SKM-1 treated with dmso at 0.1 percent for 144 hours (cell line): ENCODE results near the gene LONRF2.
A peak's percentile ranks its signal among the peaks of the same experiment; 100 is the strongest.

Experiments used
- DNase-seq: peaks from one replicate; lab custom pipeline; 2025; ENCODE audit not compliant: unreplicated experiment; lab: John Stamatoyannopoulos, UW

Gene LONRF2

GRCh38 chr2:100301881-100302584, 20.3 kb downstream of the LONRF2 start:
- no peak for DNase-seq

GRCh38 chr2:100299548-100299947, 22.8 kb downstream of the LONRF2 start:
- DNase-seq, result no peak

DNA sequence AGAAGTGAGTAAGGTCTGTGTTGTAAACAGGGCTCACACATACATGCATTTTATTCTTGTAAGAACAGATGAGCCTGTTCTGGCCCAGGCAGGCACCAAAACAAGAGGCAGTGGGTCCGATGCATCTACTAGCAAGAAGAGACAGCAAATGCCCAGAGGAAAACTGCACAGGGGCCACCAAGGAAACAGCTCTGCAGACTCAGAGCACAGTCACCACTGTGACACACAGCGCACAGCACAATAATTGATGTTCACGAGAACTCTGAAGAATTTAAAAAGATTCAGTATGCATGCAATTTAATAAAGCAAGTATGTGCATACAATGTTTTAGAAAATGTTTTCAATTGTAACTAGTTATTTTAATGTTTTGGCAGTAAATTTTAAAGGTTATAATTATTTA, 24.8 kb downstream of the LONRF2 start:
- no peak for DNase-seq

GRCh38 chr2:100294162-100294497, 28.2 kb downstream of the LONRF2 start:
- DNase-seq, result no peak

- DNase-seq, result no peak
Measured at GRCh38 chr2:100293341-100294161, 28.8 kb downstream of the LONRF2 start.

DNA sequence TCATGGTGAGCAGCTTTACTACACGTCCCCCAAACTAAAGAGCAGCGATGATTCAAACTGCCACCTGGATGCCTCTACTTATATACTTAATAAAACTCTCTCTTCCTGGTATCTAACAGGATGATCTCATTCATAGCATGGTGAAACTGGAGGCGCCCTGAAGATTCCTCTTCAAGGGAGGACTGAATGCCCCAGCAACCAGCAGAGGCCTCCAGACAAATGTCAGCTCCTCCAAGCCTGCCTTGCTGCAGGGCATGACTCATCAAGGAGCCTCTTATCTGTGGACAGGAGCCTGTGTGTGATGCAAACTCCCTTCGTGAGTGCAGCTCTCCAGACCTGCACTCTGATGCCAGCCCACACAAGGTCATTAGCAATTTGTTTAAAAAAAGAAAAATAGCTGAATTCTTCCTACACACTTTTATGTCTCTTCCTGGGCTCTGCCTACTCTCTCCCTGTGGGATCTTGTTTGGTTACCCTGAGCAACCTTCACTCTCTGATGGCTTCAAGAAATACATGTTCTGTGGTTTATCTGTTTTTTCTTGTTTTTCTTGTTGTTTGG, 30.2 kb downstream of the LONRF2 start:
- DNase-seq, result peak; percentile 84

GRCh38 chr2:100291152-100291970, 30.9 kb downstream of the LONRF2 start:
- DNase-seq, result peak; percentile 83

- no peak for DNase-seq
Measured at GRCh38 chr2:100290718-100291151, 31.6 kb downstream of the LONRF2 start.

DNA sequence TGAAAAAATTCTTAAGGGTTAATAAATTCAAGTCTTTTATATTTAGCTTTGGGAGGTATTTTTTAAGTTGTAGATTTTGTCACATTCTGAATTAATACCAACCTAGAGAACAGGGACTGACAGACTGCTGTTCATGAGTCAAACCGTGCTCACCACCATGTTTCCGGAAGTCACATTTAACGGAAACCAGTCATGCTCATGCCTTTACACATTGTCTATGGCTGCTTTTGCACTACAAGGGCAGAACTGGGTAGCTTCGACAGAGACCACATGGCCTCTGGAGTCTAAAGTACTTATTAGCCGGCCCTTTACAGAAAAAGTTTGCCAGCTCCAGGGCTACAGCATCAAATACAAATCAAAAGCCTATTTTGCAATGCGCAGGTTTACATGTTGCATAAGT, 33.3 kb downstream of the LONRF2 start:
- no peak for DNase-seq

DNA sequence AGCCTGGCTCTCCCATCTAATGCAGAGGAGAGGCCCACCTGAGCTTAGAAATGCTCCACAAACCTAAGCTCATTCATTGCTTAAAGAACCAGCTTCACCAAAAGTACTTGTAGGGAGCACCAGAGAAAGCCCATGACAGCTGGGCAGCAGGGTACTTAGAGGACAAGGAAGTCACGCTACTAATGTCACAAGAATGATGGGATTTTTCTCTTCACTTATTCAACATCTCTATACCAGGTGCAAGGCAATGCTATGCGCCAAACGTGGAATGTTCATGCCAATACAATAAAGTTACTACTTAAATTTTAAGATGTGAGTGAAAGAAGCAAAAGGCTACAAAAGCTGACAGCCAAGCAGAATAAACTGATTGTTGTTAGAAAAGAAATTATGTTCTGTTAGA, 36.0 kb downstream of the LONRF2 start:
- DNase-seq, result no peak

- no peak for DNase-seq
Measured at GRCh38 chr2:100285691-100286090, 36.6 kb downstream of the LONRF2 start.

DNA sequence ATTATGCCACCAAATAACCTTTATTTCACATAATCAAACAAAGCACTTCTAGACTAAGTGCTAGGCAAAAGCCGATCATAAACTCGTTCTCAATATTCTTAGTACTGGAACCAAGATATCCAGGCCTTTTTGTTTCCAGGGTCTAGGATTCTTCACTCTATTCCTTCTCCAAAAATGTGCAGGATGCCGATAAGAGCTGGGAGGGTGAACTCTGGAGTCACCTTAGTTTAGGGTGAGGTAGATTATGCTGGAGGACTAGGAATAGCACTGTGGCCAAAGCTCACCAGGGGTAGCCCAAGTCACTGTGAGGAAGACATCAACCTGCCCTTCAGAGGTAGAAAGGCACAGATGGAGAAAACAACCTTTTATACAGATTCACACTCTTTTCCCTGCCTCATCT, 37.3 kb downstream of the LONRF2 start:
- no peak for DNase-seq

- no peak for DNase-seq
Measured at GRCh38 chr2:100283724-100284501, 38.4 kb downstream of the LONRF2 start.

- no peak for DNase-seq
Measured at GRCh38 chr2:100281521-100282438, 40.5 kb downstream of the LONRF2 start.

- DNase-seq, result no peak
Measured at GRCh38 chr2:100279586-100280534, 42.4 kb downstream of the LONRF2 start.

GRCh38 chr2:100278986-100279385, 43.3 kb downstream of the LONRF2 start:
- DNase-seq, result no peak

DNA sequence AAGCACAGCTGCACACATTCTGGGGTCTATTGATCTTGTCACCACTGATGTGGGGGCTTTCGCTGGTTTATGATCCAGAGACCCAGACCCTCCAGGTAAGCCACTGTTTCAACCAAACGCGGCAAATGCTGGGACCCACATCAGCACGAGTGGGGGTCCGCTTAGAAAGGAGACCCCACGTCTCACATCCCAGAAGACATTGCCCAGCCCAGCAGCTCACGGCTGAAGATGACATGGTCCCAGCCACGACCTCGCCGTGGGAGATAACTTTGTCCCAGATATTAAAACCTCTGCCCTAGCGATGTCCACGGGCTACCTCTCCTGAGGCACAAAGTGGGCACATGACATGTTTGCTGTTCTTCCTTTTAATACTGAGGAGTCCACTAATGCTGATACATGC, 43.8 kb downstream of the LONRF2 start:
- DNase-seq, result no peak

GRCh38 chr2:100277540-100278207, 44.6 kb downstream of the LONRF2 start:
- no peak for DNase-seq
